GM12872 (cell line): Measurements from ENCODE around the gene SERPINB1.

Experiments used
- CTCF ChIP-seq: IDR thresholded peaks from 3 replicates; pipeline ENCODE4 v1.5.1; 2011; ENCODE audit warnings: low read depth, mild to moderate bottlenecking, low read length, moderate library complexity; ENCODE audit not compliant: insufficient read depth

The SERPINB1 gene

GRCh38 chr6:2839195-2839981 lies 2.3 kb downstream of the SERPINB1 start:
- TF ChIP-seq CTCF: no peak

- TF ChIP-seq CTCF: no peak
Measured at GRCh38 chr6:2838251-2838650, 3.4 kb downstream of the SERPINB1 start.

- no peak for TF ChIP-seq CTCF
Measured at GRCh38 chr6:2834262-2834661, 7.4 kb downstream of the SERPINB1 start.

GRCh38 chr6:2831392-2831791 lies 10.3 kb downstream of the SERPINB1 start:
- no peak for TF ChIP-seq CTCF

GRCh38 chr6:2830183-2830582 lies 11.5 kb downstream of the SERPINB1 start:
- TF ChIP-seq CTCF: no peak

GRCh38 chr6:2829253-2829652 lies 12.4 kb downstream of the SERPINB1 start:
- TF ChIP-seq CTCF: no peak

GRCh38 chr6:2828629-2829028 lies 13.0 kb downstream of the SERPINB1 start:
- TF ChIP-seq CTCF: no peak
